Osteocyte (in vitro differentiated cells): ENCODE results near the gene ALS2. TPM values are rescaled to one million over a fixed set of nuclear protein-coding genes. Genes with fewer than 3 reads are reported as not detected.

Source experiments
- DNase-seq: peaks from one replicate; pipeline ENCODE4 v3.0.0; 2021; ENCODE audit warnings: mixed read lengths; ENCODE audit not compliant: unreplicated experiment; ENCODE audit errors: extremely low spot score
- H3K27ac Mint-ChIP-seq: one replicate; pipeline ENCODE4 v1.8.0; 2021; ENCODE audit warnings: mild to moderate bottlenecking, mixed read lengths; ENCODE audit not compliant: unreplicated experiment
- H3K27me3 Mint-ChIP-seq: one replicate; pipeline ENCODE4 v1.8.0; 2021; ENCODE audit warnings: mixed read lengths; ENCODE audit not compliant: unreplicated experiment
- H3K36me3 Mint-ChIP-seq: one replicate; pipeline ENCODE4 v1.8.0; 2021; ENCODE audit warnings: mixed read lengths; ENCODE audit not compliant: unreplicated experiment
- H3K4me1 Mint-ChIP-seq: one replicate; pipeline ENCODE4 v1.8.0; 2021; ENCODE audit warnings: mixed read lengths; ENCODE audit not compliant: unreplicated experiment
- H3K4me3 Mint-ChIP-seq: one replicate; pipeline ENCODE4 v1.8.0; 2021; ENCODE audit warnings: mild to moderate bottlenecking, moderate library complexity, mixed read lengths; ENCODE audit not compliant: unreplicated experiment
- H3K9me3 Mint-ChIP-seq: one replicate; pipeline ENCODE4 v1.8.0; 2021; ENCODE audit warnings: mixed read lengths; ENCODE audit not compliant: unreplicated experiment
- total RNA-seq: library from RNA; stranded (reverse); gene quantifications from 2 replicates; pipeline ENCODE4 v1.2.1, GENCODE V29; 2021
- TF ChIP-seq, protein P1 (sequence below): fragments of 200-600 bp; sonication (generic); IDR thresholded peaks from 2 replicates; pipeline ENCODE4 v1.5.0; 2021; ENCODE audit warnings: antibody characterized with exemption, mild to moderate bottlenecking, moderate library complexity

The ALS2 gene
- total RNA-seq, 1 donor from 2014 or later = 35.5 TPM

- Mint-ChIP-seq H3K4me3 (peak overlapping the region; percentile 32), H3K27ac (peak overlapping the region; percentile 92), H3K27me3 (no peaks in the 10 kb centered on the region), H3K9me3 (peaks cover 3% of the 10 kb centered on the region), H3K36me3 (no peaks in the 10 kb centered on the region), H3K4me1 (peaks cover 31% of the 10 kb centered on the region)
- TF ChIP-seq, protein P1, sequence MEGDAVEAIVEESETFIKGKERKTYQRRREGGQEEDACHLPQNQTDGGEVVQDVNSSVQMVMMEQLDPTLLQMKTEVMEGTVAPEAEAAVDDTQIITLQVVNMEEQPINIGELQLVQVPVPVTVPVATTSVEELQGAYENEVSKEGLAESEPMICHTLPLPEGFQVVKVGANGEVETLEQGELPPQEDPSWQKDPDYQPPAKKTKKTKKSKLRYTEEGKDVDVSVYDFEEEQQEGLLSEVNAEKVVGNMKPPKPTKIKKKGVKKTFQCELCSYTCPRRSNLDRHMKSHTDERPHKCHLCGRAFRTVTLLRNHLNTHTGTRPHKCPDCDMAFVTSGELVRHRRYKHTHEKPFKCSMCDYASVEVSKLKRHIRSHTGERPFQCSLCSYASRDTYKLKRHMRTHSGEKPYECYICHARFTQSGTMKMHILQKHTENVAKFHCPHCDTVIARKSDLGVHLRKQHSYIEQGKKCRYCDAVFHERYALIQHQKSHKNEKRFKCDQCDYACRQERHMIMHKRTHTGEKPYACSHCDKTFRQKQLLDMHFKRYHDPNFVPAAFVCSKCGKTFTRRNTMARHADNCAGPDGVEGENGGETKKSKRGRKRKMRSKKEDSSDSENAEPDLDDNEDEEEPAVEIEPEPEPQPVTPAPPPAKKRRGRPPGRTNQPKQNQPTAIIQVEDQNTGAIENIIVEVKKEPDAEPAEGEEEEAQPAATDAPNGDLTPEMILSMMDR = no peak
- DNase-seq = no peak
Measured at GRCh38 chr2:201797175-201797840, 16.6 kb upstream of the ALS2 start.

GRCh38 chr2:201796478-201796865 is 15.7 kb upstream of the ALS2 start:
- H3K36me3 Mint-ChIP-seq = no peaks in the 10 kb centered on the region
- H3K4me3 Mint-ChIP-seq = no peak overlapping the region
- TF ChIP-seq, protein P1 = no peak
- H3K27ac Mint-ChIP-seq = peak overlapping the region; percentile 29
- H3K9me3 Mint-ChIP-seq = no peaks in the 10 kb centered on the region
- no peaks in the 10 kb centered on the region for H3K27me3 Mint-ChIP-seq
- no peak for DNase-seq
- peaks cover 31% of the 10 kb centered on the region for H3K4me1 Mint-ChIP-seq

DNA sequence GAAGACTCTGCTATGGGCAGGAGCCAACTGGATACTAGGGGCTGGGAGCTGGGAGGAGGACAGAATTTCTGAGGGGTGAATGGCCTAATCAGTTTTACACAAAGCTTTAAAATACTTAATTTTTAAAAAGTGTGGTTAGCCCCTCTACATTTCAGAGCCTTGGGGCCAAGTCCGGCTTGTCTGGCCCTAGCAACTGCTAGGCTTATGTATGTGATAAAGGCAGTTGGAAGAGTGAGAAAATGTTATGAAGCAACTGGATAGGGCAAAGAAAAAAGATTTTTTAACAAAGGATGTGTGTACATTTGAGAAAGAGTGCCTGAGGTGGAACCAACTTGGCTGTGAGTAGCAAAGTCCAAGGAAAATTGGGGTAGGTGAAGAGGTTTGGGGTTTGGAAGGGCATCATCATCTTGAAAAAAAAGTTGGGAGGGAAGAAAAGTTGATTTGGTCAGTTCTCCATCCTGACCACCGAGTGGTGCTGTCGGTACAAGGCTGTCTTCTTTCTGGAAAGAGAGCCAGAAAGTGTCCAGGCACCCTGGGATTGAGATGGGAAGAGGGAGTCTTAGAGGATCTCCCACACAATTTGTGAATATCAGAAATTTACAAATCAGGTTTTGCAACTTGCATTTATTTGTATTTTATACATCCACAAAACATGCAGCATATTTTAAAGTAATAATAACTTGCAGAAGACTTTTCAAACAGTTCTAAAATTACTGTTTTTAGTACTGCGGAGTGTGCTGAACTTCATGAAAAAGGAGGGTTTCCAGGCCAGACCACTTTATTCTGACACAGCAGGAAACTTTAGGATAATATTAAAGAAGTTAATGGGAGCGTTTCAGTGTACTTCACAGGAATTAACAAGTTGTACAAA is 15.1 kb upstream of the ALS2 start:
- H3K36me3 Mint-ChIP-seq = no peaks in the 10 kb centered on the region
- H3K27ac Mint-ChIP-seq = peak overlapping the region; percentile 29
- DNase-seq = no peak
- no peaks in the 10 kb centered on the region for H3K27me3 Mint-ChIP-seq
- peaks cover 31% of the 10 kb centered on the region for H3K4me1 Mint-ChIP-seq
- TF ChIP-seq, protein P1 = peak; percentile 82
- no peak overlapping the region for H3K4me3 Mint-ChIP-seq
- H3K9me3 Mint-ChIP-seq = no peaks in the 10 kb centered on the region

- Mint-ChIP-seq H3K9me3 (no peaks in the 10 kb centered on the region), H3K4me1 (peaks cover 31% of the 10 kb centered on the region), H3K27ac (no peak overlapping the region), H3K4me3 (no peak overlapping the region), H3K36me3 (no peaks in the 10 kb centered on the region), H3K27me3 (no peaks in the 10 kb centered on the region)
- TF ChIP-seq, protein P1 = no peak
- DNase-seq = no peak
Measured at GRCh38 chr2:201794294-201794693, 13.6 kb upstream of the ALS2 start.

DNA sequence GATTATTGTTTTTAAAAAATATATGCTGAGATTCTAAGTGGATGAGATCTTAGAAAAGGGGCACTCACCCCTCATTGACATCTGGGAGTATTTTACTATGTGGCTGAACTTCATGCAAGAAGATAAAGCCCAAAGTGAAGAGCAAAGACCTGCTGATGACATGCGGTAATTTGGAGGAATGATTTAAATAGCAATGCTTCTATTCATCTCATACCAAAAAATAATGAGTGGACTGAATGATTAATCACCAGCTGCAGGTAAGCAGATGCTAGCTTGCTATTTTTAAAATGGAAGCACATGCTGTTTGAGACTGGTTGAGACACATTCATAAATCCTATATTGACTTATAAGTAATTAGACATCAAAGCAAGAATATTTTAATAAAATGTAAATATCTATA is 12.9 kb upstream of the ALS2 start:
- Mint-ChIP-seq H3K27me3 (no peaks in the 10 kb centered on the region), H3K4me3 (no peak overlapping the region), H3K9me3 (no peaks in the 10 kb centered on the region), H3K36me3 (no peaks in the 10 kb centered on the region), H3K4me1 (peaks cover 26% of the 10 kb centered on the region), H3K27ac (no peak overlapping the region)
- DNase-seq = no peak
- TF ChIP-seq, protein P1 = no peak
